OCI-LY1 (cell line): Measurements from ENCODE around the gene OIT3.

Experiments used
- H2AFZ ChIP-seq: fragments of 200-600 bp; sonication (generic), shearing (Covaris generic); 2 replicates; pipeline ENCODE4 v1.6.0; 2014; ENCODE audit warnings: antibody characterized with exemption, mild to moderate bottlenecking, low read length
- H3F3A ChIP-seq: fragments of 200-600 bp; sonication (generic), shearing (Covaris generic); 2 replicates; pipeline ENCODE4 v1.6.0; 2014; ENCODE audit warnings: mild to moderate bottlenecking, antibody characterized with exemption, low read length, moderate library complexity; ENCODE audit not compliant: insufficient read depth
- H3K27ac ChIP-seq: fragments of 200-600 bp; sonication (generic); 2 replicates; pipeline ENCODE4 v1.5.1; 2014; ENCODE audit warnings: low read length, mixed run types, mild to moderate bottlenecking, low read depth; ENCODE audit not compliant: poor library complexity, severe bottlenecking
- H3K27me3 ChIP-seq: fragments of 200-600 bp; sonication (generic); 2 replicates; pipeline ENCODE4 v1.6.0; 2014; ENCODE audit warnings: antibody characterized with exemption, mild to moderate bottlenecking, low read length, moderate library complexity; ENCODE audit not compliant: insufficient read depth
- H3K36me3 ChIP-seq: fragments of 200-600 bp; sonication (generic); 2 replicates; pipeline ENCODE4 v1.6.1; 2014; ENCODE audit warnings: mild to moderate bottlenecking, antibody characterized with exemption, low read length, moderate library complexity, mixed read lengths; ENCODE audit not compliant: insufficient read depth
- H3K4me1 ChIP-seq: fragments of 200-600 bp; sonication (generic); 2 replicates; pipeline ENCODE4 v1.5.1; 2014; ENCODE audit warnings: mild to moderate bottlenecking, low read length, moderate library complexity; ENCODE audit not compliant: insufficient read depth, severe bottlenecking
- H3K4me2 ChIP-seq: fragments of 200-600 bp; sonication (generic), shearing (Covaris generic); 2 replicates; pipeline ENCODE4 v1.6.1; 2014; ENCODE audit warnings: low read length
- H3K4me3 ChIP-seq: fragments of 200-600 bp; sonication (generic); 2 replicates; pipeline ENCODE4 v1.5.1; 2014; ENCODE audit warnings: low read length, low read depth, mild to moderate bottlenecking, mixed read lengths; ENCODE audit not compliant: poor library complexity, severe bottlenecking
- H3K79me2 ChIP-seq: fragments of 200-600 bp; shearing (Covaris generic); 2 replicates; pipeline ENCODE4 v1.6.1; 2016; ENCODE audit warnings: mixed run types, low read length, mixed read lengths; ENCODE audit not compliant: insufficient read depth
- H3K9ac ChIP-seq: fragments of 200-600 bp; sonication (generic), shearing (Covaris generic); 2 replicates; pipeline ENCODE4 v1.6.1; 2014; ENCODE audit warnings: mild to moderate bottlenecking, low read length, mixed read lengths
- H3K9me2 ChIP-seq: fragments of 200-600 bp; sonication (generic), shearing (Covaris generic); 2 replicates; pipeline ENCODE4 v1.6.1; 2014; ENCODE audit warnings: low read depth, mild to moderate bottlenecking, low read length, mixed read lengths
- H3K9me3 ChIP-seq: fragments of 200-600 bp; shearing (Covaris generic); 2 replicates; pipeline ENCODE4 v1.6.1; 2014; ENCODE audit warnings: low read length, mixed read lengths
- H4K20me1 ChIP-seq: fragments of 200-600 bp; sonication (generic), shearing (Covaris generic); 2 replicates; pipeline ENCODE4 v1.6.0; 2016; ENCODE audit warnings: mild to moderate bottlenecking, low read length; ENCODE audit not compliant: insufficient read depth
- EZH2 ChIP-seq: fragments of 200-600 bp; sonication (generic), shearing (Covaris generic); IDR thresholded peaks from 2 replicates; pipeline ENCODE4 v1.8.0; 2017; ENCODE audit warnings: borderline replicate concordance, mixed run types, mild to moderate bottlenecking, antibody characterized with exemption, low read length, moderate library complexity, mixed read lengths
- TF ChIP-seq, protein P1 (sequence below): fragments of 200-600 bp; sonication (generic), shearing (Covaris generic); IDR thresholded peaks from 2 replicates; pipeline ENCODE4 v1.5.1; 2017; ENCODE audit warnings: mild to moderate bottlenecking, antibody characterized with exemption, low read length, moderate library complexity, mixed read lengths

Gene OIT3

DNA sequence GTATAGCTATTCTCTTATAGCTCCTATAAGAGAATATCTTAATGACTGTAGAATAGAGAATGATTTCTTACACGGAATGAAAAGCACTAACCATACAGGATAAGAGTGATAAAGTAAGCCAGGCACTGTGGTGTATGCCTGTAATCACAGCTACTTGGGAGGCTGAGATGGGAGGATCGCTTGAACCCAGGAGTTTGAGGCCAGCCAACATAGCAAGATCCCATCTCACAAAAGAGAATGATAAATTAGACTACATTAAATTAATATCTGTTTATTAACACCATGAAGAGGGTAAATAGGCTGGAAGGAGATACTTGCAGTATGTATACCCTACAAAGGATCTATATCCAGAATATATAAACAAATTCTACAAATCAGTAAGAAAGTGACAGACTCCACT lies 12.2 kb upstream of the OIT3 start:
- Histone ChIP-seq H3K27me3 (no peaks in the 10 kb centered on the region), H3K4me3 (no peak overlapping the region), H3K4me2 (no peak overlapping the region), H3K4me1 (no peaks in the 10 kb centered on the region), H4K20me1 (no peaks in the 10 kb centered on the region), H3K9me2 (no peaks in the 10 kb centered on the region), H3K9ac (no peak overlapping the region), H3K9me3 (0 out of 2 replicates have a peak, but pooled peaks cover 2% of the 10 kb centered on the region), H3F3A (no peaks in the 10 kb centered on the region), H3K36me3 (peaks cover 31% of the 10 kb centered on the region), H2AFZ (no peak overlapping the region), H3K79me2 (no peaks in the 10 kb centered on the region), H3K27ac (no peak overlapping the region)
- TF ChIP-seq, protein P1, sequence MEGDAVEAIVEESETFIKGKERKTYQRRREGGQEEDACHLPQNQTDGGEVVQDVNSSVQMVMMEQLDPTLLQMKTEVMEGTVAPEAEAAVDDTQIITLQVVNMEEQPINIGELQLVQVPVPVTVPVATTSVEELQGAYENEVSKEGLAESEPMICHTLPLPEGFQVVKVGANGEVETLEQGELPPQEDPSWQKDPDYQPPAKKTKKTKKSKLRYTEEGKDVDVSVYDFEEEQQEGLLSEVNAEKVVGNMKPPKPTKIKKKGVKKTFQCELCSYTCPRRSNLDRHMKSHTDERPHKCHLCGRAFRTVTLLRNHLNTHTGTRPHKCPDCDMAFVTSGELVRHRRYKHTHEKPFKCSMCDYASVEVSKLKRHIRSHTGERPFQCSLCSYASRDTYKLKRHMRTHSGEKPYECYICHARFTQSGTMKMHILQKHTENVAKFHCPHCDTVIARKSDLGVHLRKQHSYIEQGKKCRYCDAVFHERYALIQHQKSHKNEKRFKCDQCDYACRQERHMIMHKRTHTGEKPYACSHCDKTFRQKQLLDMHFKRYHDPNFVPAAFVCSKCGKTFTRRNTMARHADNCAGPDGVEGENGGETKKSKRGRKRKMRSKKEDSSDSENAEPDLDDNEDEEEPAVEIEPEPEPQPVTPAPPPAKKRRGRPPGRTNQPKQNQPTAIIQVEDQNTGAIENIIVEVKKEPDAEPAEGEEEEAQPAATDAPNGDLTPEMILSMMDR = no peak
- TF ChIP-seq EZH2 = no peak

- no peaks in the 10 kb centered on the region for H3K9me3 ChIP-seq
- no peaks in the 10 kb centered on the region for H3K27me3 ChIP-seq
- no peaks in the 10 kb centered on the region for H3K4me1 ChIP-seq
- no peak overlapping the region for H3K27ac ChIP-seq
- H2AFZ ChIP-seq = no peak overlapping the region
- TF ChIP-seq EZH2 = no peak
- TF ChIP-seq, protein P1 = no peak
- H3K4me2 ChIP-seq = no peak overlapping the region
- H3K4me3 ChIP-seq = no peak overlapping the region
- H3K9ac ChIP-seq = no peak overlapping the region
- H3K79me2 ChIP-seq = no peaks in the 10 kb centered on the region
- H3F3A ChIP-seq = no peaks in the 10 kb centered on the region
- no peaks in the 10 kb centered on the region for H4K20me1 ChIP-seq
- H3K36me3 ChIP-seq = peaks cover 25% of the 10 kb centered on the region
- H3K9me2 ChIP-seq = no peaks in the 10 kb centered on the region
These were observed 9.7 kb upstream of the OIT3 start for GRCh38 chr10:72883861-72884260.

- no peaks in the 10 kb centered on the region for H3K27me3 ChIP-seq
- H2AFZ ChIP-seq = no peak overlapping the region
- no peak overlapping the region for H3K4me3 ChIP-seq
- no peak for TF ChIP-seq EZH2
- TF ChIP-seq, protein P1 = no peak
- H3F3A ChIP-seq = no peaks in the 10 kb centered on the region
- no peaks in the 10 kb centered on the region for H3K4me1 ChIP-seq
- no peaks in the 10 kb centered on the region for H4K20me1 ChIP-seq
- H3K79me2 ChIP-seq = no peaks in the 10 kb centered on the region
- no peak overlapping the region for H3K27ac ChIP-seq
- peaks cover 19% of the 10 kb centered on the region; the same call in 1 of the 2 replicates for H3K36me3 ChIP-seq
- no peak overlapping the region for H3K9ac ChIP-seq
- H3K9me2 ChIP-seq = no peaks in the 10 kb centered on the region
- no peaks in the 10 kb centered on the region for H3K9me3 ChIP-seq
- H3K4me2 ChIP-seq = no peak overlapping the region
These were observed 7.6 kb upstream of the OIT3 start for GRCh38 chr10:72885953-72886352.
